IPS-18a (cell line): ENCODE results near the gene HTRA3.

Source experiments
- H3K27ac ChIP-seq: one replicate; pipeline ENCODE4 v1.5.1; 2013; ENCODE audit warnings: low read length
- H3K27me3 ChIP-seq: one replicate; pipeline ENCODE4 v1.6.1; 2013; ENCODE audit warnings: mild to moderate bottlenecking, low read length; ENCODE audit not compliant: control insufficient read depth, insufficient read depth
- H3K36me3 ChIP-seq: one replicate; pipeline ENCODE4 v1.6.1; 2013; ENCODE audit warnings: low read depth, low read length; ENCODE audit not compliant: control insufficient read depth
- H3K4me1 ChIP-seq: one replicate; pipeline ENCODE4 v1.6.1; 2013; ENCODE audit warnings: low read depth, low read length; ENCODE audit not compliant: control insufficient read depth
- H3K4me3 ChIP-seq: one replicate; pipeline ENCODE4 v1.5.1; 2013; ENCODE audit warnings: low read length
- H3K9ac ChIP-seq: one replicate; pipeline ENCODE4 v1.6.1; 2013; ENCODE audit warnings: mild to moderate bottlenecking, low read length, moderate library complexity
- H3K9me3 ChIP-seq: one replicate; pipeline ENCODE4 v1.6.1; 2013; ENCODE audit warnings: low read depth, low read length; ENCODE audit not compliant: control insufficient read depth

Gene HTRA3

DNA sequence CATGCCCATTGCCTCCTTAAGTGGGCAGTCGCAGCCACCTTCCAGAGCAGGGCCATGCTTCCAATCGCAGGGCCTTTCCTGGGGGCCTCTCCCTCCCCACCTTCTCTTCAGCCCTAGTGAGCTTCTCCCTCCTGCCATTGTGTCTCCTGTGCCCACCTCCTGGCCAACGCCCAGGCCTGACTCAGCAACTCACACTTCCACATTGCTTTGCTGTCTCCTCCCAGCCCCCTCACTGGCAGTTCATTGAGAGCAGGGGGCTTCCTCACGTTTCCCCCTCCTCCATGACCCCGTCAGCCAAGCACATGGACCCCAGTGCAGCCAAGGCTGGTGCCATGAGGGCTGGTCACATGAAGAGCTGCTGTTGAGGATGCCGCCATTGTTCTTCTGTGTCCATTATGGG, 25.9 kb downstream of the HTRA3 start:
- no peak overlapping the region for H3K9ac ChIP-seq

DNA sequence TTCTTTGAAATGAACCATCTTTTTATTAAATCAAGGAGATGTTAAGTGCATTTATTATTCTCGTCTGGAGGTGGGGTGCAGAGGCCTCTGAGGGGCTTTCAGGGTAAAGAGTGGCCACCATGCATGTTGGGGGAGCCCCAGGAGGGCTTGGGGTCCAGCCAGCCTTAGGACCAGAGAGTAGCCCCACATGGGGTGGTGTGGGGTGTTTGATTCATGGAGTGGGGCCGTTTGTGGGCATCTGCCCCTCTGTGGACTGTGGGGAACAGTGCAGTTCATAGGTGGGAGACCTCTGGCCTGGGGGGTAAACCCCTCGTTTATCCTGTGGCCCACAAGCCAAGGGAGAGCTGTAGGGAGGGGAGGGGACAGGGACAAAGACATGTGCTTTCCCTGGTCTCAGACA, 26.9 kb downstream of the HTRA3 start:
- Histone ChIP-seq H3K27ac (no peak overlapping the region), H3K4me1 (no peaks in the 10 kb centered on the region), H3K9ac (no peak overlapping the region), H3K4me3 (no peak overlapping the region), H3K36me3 (no peaks in the 10 kb centered on the region), H3K9me3 (no peaks in the 10 kb centered on the region), H3K27me3 (no peaks in the 10 kb centered on the region)

More for the DNA sequence above, 25.9 kb downstream of the HTRA3 start:
- Histone ChIP-seq H3K27me3 (no peaks in the 10 kb centered on the region), H3K4me3 (no peak overlapping the region), H3K9me3 (no peaks in the 10 kb centered on the region), H3K36me3 (no peaks in the 10 kb centered on the region), H3K27ac (no peak overlapping the region), H3K4me1 (no peaks in the 10 kb centered on the region)

DNA sequence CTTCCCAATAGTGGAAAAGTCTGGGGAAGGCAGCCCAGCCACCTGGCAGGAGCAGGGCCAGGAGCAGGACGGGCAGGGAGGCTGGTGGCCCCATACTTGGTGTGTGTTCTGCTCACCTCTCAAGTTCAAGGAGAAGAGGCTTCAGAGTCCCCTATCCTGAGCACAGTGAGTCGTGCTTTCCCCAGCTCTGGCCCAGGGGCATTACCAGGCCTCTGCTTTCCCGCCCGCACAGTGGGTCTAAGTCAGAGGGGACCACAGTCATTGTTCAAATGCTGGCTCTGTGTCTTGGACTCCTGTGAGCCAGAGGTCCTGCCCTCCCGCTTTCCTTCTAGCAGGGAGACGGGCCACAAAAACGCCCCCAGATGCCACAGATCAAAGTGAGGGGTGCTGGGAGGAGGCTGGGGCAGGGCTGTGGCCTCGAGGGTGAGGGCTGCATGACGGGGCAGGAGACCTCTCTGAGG, 27.6 kb downstream of the HTRA3 start:
- H3K27ac ChIP-seq: no peak overlapping the region
- H3K9ac ChIP-seq: no peak overlapping the region
- H3K27me3 ChIP-seq: no peaks in the 10 kb centered on the region
- no peaks in the 10 kb centered on the region for H3K36me3 ChIP-seq
- no peaks in the 10 kb centered on the region for H3K4me1 ChIP-seq
- H3K4me3 ChIP-seq: no peak overlapping the region
- H3K9me3 ChIP-seq: no peaks in the 10 kb centered on the region

DNA sequence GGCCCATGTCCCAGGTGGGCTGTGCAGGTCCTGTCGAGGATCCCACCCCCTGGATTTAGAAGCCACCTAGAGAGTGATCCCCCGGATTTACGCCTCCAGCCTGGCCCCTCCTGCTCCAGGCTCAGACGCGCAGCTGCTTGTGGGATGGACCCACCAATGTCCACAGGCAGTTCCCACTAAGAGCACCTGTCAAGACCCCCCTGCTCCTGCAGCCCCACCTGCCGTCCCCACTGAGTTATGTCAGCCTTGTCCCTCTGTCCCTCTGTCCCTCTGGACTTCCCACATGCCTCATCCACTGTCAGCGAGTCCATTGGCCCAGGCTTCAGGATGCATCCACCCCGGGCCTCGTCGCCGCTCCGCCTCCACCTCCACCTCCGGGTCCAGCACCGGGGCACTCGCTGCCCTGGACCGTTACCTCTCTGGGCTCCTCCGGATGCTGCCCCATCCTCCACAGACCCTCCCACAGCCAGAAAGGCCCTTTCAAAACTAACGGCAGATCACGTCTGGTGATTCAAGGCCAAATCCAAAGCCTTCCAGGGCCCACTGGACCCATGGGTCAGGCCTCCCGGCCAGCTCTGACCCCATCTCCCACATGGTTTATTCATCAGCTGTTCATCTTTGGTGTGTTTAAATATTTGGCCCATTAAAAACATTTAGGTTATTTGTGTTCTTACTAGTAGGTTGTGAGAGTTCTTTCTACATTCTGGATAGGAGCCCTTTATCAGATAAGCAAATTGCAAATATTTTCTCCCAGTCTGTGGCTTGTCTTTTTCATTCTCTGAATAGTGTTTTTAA, 28.3 kb downstream of the HTRA3 start:
- H3K9ac ChIP-seq: no peak overlapping the region

DNA sequence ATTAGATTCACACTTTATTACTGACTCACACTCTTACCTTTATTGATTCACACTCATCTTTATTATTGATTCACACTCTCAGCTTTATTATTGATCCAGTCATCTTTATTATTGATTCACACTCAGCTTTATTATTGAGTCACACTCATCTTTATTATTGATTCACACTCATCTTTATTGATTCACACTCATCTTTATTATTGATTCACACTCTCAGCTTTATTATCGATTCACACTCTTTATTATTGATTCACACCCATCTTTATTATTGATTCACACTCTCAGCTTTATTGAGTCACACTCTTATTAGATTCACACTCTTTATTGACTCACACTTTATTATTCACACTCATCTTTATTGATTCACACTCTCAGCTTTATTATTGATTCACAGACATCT, 31.3 kb downstream of the HTRA3 start:
- Histone ChIP-seq H3K36me3 (no peaks in the 10 kb centered on the region), H3K27me3 (no peaks in the 10 kb centered on the region), H3K27ac (no peak overlapping the region), H3K4me3 (no peak overlapping the region), H3K9ac (no peak overlapping the region), H3K4me1 (no peaks in the 10 kb centered on the region), H3K9me3 (no peaks in the 10 kb centered on the region)

More for the DNA sequence above, 28.3 kb downstream of the HTRA3 start:
- H3K36me3 ChIP-seq: no peaks in the 10 kb centered on the region
- no peak overlapping the region for H3K4me3 ChIP-seq
- no peaks in the 10 kb centered on the region for H3K9me3 ChIP-seq
- no peak overlapping the region for H3K27ac ChIP-seq
- no peaks in the 10 kb centered on the region for H3K27me3 ChIP-seq
- H3K4me1 ChIP-seq: no peaks in the 10 kb centered on the region

DNA sequence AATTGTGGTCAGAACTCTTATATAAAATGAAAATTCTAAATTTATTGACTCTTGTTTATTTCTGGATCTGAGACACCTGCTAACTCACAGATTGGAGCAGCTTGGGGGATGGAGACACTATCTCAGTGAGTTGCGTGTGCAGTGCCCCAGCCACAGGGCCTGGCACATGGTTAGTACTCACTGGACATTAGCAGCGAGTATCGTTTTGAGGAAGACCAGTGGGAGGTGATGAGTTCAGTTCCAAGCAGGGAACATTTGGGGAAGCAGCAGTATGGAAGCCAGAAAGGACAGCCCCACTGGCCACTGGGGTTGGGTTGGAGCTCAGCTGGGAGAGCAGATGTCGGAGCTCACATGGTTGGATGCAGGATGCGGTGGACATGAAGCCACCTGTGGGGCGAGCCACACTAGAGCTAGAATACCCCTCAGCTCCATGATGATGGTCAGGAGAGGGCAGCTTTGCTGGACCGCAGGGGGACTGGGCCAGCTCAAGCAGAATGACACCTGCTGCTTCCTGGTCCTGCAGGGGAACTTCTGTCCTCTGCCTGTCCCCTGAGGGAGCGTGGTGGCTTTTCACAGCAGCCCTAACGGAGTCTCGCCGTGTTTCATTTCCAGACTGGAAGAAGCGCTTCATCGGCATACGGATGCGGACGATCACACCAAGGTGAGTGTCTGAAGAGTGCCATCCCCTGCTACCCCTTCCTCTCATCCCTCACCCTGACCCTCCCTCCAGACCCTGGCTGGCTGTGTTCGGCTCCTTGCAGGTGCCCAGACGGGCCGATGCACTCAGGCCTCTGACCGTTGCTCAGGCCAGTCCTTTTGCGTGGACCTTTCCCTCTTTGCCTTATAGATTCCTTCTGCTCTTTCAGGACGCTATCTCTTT, 32.5 kb downstream of the HTRA3 start:
- Histone ChIP-seq H3K9me3 (no peaks in the 10 kb centered on the region), H3K36me3 (no peaks in the 10 kb centered on the region), H3K27ac (no peak overlapping the region)

DNA sequence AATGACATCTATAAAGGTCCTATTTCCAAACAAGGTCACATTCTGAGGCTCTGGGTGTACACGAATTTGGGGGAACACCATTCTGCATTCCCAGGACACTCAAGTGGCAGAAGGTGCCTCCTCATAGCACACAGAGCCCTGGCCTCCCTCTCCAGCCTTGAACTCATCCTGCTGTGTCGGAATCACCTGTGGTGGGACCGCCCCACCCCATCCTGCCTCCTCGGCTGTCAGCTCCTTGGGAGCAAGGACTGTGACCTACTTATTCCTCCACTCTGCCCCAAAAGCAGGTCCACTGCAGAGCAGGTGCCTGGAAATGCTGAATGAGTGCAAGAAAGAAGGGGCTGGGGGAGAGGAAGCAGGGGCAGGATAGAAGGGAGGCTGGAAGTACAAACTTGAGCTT, 33.5 kb downstream of the HTRA3 start:
- H3K9ac ChIP-seq: no peak overlapping the region
- no peaks in the 10 kb centered on the region for H3K9me3 ChIP-seq
- H3K27ac ChIP-seq: no peak overlapping the region
- H3K4me3 ChIP-seq: no peak overlapping the region
- H3K4me1 ChIP-seq: no peaks in the 10 kb centered on the region
- no peaks in the 10 kb centered on the region for H3K27me3 ChIP-seq
- H3K36me3 ChIP-seq: no peaks in the 10 kb centered on the region

More for the DNA sequence above, 32.5 kb downstream of the HTRA3 start:
- H3K27me3 ChIP-seq: no peaks in the 10 kb centered on the region
- no peaks in the 10 kb centered on the region for H3K4me1 ChIP-seq
- H3K9ac ChIP-seq: no peak overlapping the region
- no peak overlapping the region for H3K4me3 ChIP-seq

DNA sequence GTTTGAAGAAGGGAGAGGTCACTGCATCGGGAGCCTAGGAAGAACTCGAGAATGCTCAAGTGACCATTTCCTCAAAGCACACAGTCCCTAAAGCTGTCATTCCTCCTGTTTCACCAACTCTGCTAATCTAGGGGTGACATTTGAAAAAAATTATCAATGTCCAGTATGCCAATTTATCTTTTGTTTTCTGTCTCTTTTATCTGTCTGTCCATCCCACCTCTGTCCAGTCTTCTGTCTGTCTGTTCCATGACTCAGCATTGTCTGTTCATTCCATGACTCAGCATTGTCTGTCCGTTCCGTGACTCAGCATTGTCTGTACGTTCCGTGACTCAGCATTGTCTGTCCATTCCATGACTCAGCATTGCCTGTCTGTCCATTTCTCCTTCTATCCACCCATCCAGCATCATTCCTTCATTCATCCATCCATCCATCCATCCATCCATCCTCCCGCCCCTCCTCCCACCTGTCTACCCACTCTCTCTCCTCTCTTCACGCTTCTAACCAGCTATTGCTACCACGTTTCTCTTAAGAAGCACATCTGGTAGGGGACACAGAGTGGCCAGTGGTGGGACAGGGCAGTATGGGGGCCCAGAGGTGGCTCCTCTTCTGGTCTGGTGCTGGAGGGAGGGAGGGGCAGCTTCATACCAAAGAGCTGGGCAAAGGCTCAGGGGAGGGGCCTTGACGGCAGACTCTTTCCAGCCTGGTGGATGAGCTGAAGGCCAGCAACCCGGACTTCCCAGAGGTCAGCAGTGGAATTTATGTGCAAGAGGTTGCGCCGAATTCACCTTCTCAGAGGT, 34.1 kb downstream of the HTRA3 start:
- H3K9ac ChIP-seq: no peak overlapping the region
- no peaks in the 10 kb centered on the region for H3K36me3 ChIP-seq
- H3K4me1 ChIP-seq: no peaks in the 10 kb centered on the region
- no peaks in the 10 kb centered on the region for H3K27me3 ChIP-seq
- no peak overlapping the region for H3K4me3 ChIP-seq
- no peaks in the 10 kb centered on the region for H3K9me3 ChIP-seq
- H3K27ac ChIP-seq: no peak overlapping the region

DNA sequence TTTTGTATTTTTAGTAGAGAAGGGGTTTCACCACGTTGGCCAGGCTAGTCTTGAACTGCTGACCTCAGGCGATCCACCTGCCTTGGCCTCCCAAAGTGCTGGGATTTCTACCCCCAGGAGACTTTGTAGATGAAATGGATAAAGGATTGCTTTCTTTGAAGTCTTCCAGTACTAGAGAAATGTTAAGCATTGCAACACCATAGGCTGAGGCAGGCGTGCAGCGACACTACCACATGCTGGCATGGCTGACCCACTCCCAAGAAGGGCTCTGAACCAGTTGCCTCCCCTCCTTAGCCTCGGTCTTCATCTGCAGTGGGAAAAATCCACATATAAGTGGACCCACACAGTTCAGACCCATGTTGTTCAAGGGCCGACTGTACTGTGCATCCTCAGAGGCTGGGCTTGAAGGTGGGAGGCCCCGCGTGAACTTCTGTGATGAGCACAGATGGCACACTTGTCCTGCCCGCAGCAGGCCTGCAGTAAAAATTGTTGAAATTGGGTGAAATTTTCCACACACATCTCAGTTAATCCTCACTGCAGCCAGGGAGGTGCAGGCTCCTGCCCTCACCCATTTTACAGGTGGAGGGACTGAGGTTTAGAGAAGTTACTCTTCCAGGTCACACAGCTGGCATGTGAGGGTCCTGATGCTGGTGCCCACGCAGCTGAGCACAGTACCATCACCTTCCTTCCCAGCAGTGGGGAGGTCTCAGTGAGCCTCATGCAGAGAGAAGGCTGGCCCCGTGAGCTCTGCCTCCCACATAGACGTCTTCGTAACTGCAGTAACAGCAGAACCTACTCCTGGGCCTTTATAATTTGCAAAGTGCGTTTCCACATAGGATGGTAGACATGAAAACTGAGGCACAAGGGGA, 35.5 kb downstream of the HTRA3 start:
- Histone ChIP-seq H3K4me3 (no peak overlapping the region), H3K36me3 (no peaks in the 10 kb centered on the region), H3K4me1 (no peaks in the 10 kb centered on the region), H3K27ac (no peak overlapping the region), H3K9me3 (no peaks in the 10 kb centered on the region), H3K9ac (no peak overlapping the region), H3K27me3 (no peaks in the 10 kb centered on the region)

DNA sequence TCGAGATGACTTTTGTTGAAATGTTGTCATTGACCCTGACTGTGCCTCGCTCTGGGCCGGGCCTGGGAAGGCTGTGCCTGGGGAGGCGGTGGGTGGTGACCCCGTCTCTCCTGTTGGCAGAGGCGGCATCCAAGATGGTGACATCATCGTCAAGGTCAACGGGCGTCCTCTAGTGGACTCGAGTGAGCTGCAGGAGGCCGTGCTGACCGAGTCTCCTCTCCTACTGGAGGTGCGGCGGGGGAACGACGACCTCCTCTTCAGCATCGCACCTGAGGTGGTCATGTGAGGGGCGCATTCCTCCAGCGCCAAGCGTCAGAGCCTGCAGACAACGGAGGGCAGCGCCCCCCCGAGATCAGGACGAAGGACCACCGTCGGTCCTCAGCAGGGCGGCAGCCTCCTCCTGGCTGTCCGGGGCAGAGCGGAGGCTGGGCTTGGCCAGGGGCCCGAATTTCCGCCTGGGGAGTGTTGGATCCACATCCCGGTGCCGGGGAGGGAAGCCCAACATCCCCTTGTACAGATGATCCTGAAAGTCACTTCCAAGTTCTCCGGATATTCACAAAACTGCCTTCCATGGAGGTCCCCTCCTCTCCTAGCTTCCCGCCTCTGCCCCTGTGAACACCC, 36.4 kb downstream of the HTRA3 start:
- Histone ChIP-seq H3K4me3 (no peak overlapping the region), H3K27ac (no peak overlapping the region), H3K4me1 (no peaks in the 10 kb centered on the region), H3K9ac (no peak overlapping the region), H3K36me3 (no peaks in the 10 kb centered on the region), H3K27me3 (no peaks in the 10 kb centered on the region), H3K9me3 (no peaks in the 10 kb centered on the region)
